ENCODE results near the gene CHTF18.
"Not testable (repeated sequence)": the region's sequence is repeated elsewhere in the genome, so short reads cannot be mapped to it uniquely, and the experiment has no call there.

The CHTF18 gene

DNA sequence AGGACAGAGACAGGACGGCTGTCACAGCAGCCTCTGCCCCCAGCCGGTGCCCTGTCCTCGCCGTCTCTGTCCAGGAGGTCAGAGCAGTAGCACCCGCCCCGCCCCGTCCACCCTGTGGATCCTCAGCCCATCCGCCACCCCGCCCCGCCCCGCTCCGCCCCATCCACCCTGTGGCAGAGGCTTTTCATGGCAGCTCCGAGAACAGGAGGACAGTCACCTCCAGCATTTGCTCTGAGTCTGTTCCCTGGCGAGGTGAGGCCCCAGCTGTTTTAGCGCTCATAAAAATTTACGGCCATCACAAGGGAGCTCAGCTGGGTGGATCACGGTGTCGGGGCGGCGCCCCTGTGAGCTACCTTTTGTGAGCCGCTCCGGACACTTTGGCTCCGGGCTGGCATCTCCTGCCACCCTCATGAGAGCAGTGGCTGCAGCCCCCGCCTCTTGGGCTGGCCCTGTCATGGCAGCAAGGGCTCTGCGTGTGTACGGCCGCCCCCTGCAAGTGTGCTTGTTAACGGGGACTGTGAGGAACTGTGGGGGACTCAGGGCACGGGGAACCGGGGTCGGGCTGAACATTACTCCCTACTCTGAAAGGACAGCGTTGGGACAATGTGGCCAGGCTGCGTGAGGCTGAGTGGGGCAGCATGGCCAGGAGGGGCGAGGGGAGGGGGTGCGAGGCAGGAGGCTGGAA is 44.4 kb downstream of the CHTF18 start:
- no peak for DNase-seq

DNA sequence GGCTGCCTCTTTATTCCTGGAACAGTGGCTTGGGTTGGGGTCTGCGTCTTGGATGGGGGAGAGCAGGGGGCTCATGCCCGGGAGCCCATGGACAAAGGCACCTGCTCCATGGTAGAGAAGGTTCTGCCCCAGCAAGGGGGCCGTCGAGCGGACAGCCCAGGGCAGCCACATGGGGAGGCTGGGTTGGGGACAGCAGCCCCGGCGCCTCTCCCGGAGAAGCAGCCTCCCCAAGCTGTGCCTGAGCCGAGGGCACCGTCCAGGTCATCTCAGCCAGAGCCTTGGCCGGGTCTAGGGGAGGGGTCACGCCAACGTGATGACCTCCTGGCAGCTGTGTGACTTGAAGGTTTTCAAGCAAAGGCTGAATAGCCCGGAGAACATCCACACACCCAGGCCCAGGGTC is 45.0 kb downstream of the CHTF18 start:
- no peak for DNase-seq

DNA sequence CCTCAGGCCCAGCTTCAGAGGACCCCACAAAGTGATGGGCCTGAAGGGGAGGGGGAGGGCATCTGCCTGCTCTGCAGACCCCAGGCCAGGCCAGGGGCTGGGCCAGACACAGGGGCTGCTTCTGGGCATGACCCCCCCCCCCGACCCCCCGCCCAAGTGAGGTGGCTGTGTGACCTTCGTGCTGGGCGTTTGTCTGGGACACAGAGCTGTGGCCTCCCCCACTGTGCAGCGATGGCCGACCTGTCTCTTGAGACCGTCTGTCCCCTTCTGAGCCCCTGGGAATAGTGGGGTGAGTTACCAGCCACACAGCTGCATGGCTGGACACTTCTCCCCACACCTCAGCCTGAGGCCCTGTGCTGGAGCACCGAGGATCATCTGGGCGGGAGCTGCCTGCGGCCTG is 47.0 kb downstream of the CHTF18 start:
- DNase-seq = no peak

DNA sequence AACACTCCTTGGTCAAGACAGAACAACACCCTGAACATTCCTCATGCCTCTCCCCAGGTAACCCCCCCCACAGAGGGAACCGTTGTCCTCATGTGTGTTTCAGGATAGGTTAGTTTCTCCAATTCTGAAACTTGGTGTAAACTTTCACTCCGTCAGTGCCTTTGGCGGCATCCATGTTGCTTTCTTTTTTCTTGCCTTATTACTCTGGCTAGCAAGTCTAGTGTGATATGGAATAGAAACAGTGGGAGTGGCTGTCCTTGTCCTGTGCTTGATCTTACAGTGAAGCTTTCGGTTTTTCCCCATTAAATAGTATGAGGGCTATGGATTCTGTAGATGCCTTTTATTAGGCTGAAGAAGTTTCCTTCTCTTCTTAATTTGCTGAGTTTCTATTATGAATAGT is 47.8 kb downstream of the CHTF18 start:
- DNase-seq = no peak

DNA sequence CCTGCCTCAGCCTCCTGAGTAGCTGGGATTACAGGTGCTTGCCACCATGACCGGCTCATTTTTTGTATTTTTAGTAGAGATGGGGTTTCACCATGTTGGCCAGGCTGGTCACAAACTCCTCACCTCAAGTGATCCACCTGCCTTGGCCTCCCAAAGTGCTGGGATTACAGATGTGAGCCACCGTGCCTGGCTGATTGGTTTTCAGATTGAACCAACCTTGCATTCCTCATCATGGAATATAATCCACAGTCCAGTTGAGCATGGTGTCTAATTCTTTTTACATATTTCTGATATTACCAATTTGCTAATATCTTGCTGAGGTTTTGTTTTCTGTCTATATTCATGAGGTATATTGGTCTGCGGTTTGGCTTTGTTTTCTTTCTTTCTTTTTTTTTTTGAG is 48.4 kb downstream of the CHTF18 start:
- not testable (repeated sequence) for DNase-seq

DNA sequence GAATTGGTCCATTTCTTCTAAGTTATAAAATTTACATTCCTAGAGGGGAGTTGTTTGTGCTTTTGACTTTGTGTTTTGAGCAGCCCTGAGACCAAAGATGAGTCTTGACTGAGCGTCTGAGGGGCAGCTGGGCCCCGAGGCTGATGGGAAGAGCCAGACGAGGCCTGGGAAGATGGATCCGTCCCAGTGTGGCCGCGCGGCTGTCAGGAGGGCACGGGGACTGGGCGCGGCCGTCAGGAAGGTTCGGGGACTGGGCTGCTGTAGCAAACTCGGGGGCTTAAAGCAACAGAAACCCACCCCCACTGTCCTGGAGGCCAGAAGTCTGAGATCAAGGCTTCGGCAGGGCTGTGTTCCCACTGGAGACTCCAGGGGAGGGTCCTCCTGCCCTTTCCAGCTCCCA is 50.3 kb downstream of the CHTF18 start:
- DNase-seq = no peak

DNA sequence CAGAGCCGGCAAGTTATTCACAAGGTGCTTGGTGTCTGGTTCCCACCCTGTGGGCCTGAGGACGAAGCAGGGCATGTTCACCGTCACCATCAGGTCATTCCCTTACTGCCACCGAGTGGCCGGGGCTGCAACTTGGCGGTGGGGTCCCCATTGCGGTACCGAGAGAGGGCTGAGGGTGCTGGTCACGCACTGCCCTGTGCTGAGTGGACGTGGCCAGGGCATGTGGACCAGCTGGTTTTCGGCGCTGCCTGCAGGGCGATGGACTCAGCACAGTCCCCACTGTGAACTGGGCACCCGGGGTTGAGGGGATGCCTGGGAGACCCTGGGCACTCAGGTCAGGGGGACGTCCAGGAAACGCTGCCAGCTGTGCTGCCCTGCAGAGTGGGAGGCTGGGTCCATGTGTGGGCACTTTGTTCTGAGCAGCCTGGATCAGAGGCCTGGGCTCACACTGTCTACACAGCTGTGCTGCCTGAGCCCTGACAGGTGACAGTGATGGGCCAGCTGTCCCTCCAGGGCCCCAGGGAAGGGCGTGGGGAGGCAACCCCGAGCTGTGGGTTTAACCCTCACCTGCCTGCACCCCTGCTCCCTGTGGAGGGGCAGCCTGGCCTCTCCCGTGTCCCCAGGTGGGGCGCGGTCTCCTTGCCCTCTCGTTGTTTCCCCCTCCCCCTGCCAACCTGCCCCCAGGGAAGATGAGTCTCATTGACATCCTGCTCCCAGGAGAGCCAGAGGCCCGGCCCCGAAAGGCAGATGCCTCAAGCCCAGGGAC is 51.4 kb downstream of the CHTF18 start:
- no peak for DNase-seq

DNA sequence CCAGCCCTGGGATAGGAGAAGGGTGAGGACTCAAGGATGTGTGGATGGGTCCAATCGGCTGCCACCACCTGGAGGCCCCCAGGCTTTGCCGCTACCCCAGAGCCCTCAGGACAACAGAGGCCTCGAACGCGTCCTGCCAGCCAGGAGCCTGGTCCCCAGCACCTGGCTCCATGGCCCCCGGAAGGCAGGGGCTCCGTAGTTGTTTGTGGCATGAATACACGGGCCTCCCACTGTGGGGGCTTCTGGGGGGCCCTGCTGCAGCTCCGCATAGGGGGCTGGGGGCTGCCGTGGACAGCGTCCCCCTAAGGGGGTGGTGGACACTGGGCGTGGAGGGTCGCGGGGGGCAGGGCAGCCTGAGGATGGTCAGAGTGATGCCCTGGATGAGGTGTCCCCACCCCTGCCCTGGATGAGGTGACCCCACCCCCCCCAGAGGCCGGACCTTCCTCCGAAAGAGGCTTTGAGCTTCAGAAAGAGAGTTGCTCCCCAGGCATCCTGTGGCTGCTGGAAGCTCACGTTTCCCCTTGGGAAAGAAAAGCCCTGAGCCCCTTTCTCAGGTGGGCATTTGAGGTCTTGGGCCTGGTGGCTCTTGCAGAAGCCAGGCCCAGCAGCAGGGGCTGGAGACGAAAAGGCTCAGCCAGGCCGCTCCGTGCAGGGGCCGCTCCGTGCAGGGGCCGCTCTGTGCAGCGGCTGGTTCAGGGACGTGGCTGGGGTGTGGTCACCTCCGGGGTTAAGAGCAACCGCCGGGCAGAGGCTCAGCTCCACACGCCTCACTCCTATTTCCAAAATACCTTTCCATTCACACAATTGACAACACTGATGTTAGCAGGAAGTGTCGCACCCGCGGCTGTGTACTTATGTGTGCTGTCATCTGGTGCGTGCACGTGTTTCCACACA is 52.4 kb downstream of the CHTF18 start:
- DNase-seq = no peak

DNA sequence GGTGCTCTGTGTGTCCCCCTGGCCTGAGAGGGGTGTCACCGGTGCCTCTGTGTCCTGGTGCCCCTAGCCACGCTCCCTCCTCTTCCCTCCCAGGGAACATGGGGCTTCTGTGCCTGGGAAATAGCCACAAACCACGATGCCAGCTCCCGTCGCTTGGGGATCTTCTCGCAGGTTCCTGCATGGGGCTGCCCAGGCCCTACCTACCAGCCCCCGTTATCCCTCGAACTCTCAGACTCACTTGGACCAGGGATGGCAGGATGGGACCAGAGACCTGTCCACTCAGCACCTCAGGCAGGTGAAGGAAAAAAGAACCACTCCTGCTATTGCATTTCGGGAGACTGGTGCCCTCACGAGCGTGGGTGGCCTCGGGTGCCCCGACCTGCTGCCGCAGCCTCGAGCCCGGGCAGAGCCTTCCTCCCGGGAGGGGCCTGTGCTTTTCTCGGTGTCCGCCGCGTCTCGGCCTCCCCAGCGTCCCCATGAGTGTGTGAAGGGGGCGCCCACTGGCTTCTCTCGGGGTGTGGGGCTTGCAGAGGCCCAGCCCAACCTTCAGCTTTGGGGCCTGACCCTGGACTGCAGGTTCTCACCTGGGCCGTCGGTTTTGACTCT is 53.1 kb downstream of the CHTF18 start:
- DNase-seq = no peak

DNA sequence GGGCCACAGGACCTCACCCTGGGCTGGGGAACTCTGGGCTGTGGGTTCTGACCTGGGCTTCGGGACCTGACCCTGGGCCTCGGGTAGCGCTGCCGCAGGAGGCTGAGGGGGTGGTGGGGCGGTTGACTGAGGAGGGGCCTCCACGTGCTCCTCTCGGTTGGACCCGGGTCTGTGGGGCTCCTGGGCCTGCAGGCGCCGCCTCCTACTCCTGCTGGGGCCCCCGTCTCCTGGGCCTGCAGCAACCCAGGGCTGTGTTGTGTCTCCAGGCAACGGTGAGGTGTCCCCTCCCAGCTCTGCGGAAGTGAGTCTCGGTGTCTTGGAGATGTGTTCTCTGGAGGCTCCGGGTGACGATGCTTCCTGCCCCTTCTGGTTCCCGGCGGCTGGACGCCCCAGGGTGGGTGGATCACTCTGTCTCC is 53.6 kb downstream of the CHTF18 start:
- no peak for DNase-seq

DNA sequence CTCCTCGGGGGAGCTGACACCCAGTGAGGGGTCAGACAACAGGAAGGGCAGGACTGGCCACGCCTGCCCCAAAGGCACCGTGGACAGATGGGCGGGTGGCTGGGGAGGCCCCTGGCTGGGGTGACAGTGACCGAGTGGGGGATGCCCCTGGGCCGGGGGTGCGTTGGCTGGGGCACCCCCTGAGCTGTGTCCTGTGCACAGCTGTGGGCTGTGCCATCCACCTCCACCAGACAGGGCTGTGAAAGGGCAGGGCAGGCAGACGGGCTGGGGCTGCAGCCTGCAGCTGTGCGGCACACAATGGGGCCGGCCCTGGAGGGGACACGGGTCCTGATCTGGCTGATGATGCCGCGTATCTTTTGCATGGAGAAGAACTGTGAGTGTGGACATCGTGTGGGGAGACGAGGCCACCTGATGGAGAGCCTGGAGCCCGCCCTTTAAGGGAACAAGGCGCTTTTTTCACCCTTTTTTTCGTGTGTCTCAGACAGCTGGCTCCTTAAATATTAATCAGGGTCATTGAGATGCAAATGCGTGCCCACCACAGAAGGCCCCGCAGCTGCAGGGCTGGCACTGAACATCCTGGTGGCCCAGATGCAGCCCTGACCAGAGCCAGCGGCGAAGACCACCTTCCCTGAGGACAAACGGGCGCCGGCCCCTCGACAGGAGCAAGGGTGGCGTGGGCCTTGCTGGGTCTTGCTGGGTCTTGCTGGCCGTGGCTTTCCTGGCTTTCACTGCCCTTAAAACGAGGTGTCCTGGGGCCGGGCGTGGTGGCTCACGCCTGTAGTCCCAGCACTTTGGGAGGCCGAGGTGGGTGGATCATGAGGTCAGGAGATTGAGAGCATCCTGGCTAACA is 54.5 kb downstream of the CHTF18 start:
- DNase-seq = no peak

DNA sequence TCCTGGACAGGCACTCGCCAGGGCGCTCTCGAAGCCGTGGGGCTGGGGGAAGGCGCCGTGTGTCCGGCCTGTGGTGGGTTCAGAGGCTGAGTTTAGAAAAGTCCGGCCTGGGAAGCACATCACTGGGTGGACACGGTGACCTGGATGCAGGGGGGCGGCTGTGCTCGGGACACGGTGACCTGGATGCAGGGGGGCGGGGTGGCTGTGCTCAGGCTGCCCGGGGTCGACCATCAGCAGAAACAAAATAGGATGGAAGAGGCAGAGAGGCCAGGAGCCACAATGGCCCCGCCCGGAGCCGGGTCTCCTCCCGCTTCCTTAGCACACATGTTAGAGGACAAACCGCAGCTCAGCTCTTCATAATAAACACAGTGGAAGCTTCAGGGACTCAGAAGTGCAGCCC is 55.4 kb downstream of the CHTF18 start:
- no peak for DNase-seq

DNA sequence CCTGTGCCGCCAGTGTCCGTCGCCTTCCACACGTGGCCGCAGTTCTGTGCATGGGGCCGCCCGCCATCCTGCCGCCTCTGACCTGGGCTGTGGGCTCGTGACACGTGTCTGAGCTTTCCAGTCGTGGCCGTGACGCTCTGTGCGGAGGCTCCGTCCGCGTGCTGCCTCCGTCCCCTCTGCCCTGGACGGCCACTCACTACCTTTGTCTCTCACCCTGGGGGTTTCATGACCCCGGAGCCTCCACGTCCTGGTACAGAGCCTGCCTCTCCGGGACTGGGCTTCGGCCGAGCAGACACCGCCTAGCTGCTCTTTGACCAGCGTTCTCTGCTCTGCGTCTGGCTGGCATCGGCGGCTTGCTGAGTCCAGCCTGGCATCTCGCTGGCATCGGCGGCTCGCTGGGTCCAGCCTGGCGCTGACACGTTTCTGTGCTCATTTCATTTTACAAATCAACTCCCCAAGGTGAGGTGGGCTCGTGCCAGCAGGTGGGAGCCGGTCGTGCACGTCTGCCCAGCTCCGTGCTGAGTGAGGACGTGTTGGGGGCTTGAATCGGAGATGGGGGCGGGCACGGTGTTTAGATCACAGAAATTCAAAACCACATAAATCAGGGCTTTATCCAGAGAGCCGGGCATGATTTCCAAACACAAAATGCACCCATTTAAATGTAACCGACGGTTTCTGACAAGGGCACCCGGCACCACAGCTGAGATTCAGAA is 56.4 kb downstream of the CHTF18 start:
- no peak for DNase-seq

DNA sequence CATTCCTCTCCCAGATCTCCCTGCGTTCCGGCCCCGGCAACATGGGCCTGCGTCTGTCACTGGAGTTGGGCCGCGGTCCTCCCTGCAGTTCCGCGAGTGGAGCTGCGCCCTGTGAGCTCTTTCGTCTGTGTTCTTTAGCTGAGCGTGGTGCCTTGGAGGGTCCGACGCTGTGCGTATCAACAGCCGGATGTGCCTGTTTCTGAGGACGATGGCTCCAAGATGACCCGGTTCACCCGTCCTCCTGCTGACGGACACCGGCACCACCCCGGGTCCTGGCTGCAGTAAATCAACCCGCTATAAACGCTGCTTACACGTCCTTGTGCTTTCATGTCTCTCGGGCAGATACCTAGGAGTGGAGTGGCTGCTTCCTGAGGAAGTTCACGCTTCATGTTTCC is 56.9 kb downstream of the CHTF18 start:
- DNase-seq = no peak

DNA sequence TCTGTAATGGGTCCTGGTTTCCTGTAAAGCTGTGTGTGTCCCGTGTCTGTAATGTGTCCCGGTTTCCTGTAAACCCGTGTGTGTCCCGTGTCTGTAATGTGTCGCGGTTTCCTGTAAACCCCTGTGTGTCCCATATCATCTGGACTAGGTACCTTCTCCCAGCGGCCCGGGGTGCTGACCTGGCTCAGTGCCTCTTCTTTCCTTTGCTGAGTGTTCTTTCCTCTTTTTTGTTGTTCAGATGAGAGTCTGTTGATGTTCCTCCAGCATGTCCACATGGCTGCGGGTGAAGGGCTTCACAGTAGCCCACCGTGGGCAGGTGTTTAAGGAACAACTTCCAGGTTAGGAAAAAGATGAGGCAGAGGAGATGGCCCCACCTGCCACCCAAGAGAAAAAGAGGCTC is 58.7 kb downstream of the CHTF18 start:
- no peak for DNase-seq

All from inflammatory macrophage treated with lipopolysaccharide for 4 hours (primary cell).